GM12878 (cell line): ENCODE measurements around the gene CLIP2. TPM values are rescaled to one million over a fixed set of nuclear protein-coding genes. Genes with fewer than 3 reads are reported as not detected.
A peak's percentile ranks its signal among the peaks of the same experiment; 100 is the strongest.

ENCODE experiments used
- BCLAF1 ChIP-seq: fragments of 450-650 bp; IDR thresholded peaks from 2 replicates; pipeline ENCODE4 v1.6.1; 2017; ENCODE audit warnings: antibody characterized with exemption, mild to moderate bottlenecking, moderate library complexity
- BHLHE40 ChIP-seq, 2 experiments: fragments of 450-650 bp in 1 of 2; IDR thresholded peaks; 2 replicates each; pipeline ENCODE4 v1.6.1; 2011 to 2017; ENCODE audit warnings: low read depth in 2 of 2, borderline replicate concordance in 1 of 2, improper control_type of control experiment in 1 of 2, low read length in 1 of 2, mild to moderate bottlenecking in 1 of 2
- CBFB ChIP-seq: IDR thresholded peaks from 2 replicates; pipeline ENCODE4 v1.6.1; 2016; ENCODE audit warnings: antibody characterized with exemption, low read depth
- CEBPB ChIP-seq, 2 experiments: fragments of 150-350 bp in 1 of 2; IDR thresholded peaks; 2 replicates each; pipeline ENCODE4 v1.6.1; 2012 to 2014; ENCODE audit warnings: low read depth in 2 of 2, low read length in 2 of 2, borderline replicate concordance in 1 of 2, inconsistent platforms in 1 of 2
- CHD2 ChIP-seq: IDR thresholded peaks from 2 replicates; pipeline ENCODE4 v1.6.1; 2011; ENCODE audit warnings: low read depth, low read length, improper control_type of control experiment, borderline replicate concordance
- CHD4 ChIP-seq: fragments of 200-600 bp; sonication (generic); IDR thresholded peaks from 2 replicates; pipeline ENCODE4 v1.6.1; 2016; ENCODE audit warnings: mild to moderate bottlenecking
- ESRRA ChIP-seq: IDR thresholded peaks from 2 replicates; pipeline ENCODE4 v1.6.1; 2012; ENCODE audit warnings: mild to moderate bottlenecking, low read length, improper control_type of control experiment
- GABPA ChIP-seq: IDR thresholded peaks from 2 replicates; pipeline ENCODE4 v1.6.1; 2014; ENCODE audit warnings: antibody characterized with exemption, low read depth, mild to moderate bottlenecking, inconsistent platforms
- HDAC2 ChIP-seq: fragments of 200-600 bp; sonication (generic); IDR thresholded peaks from 2 replicates; pipeline ENCODE4 v1.6.1; 2017
- JUND ChIP-seq: IDR thresholded peaks from 2 replicates; pipeline ENCODE4 v1.6.1; 2012; ENCODE audit warnings: low read depth, mild to moderate bottlenecking, low read length, improper control_type of control experiment, moderate library complexity
- KLF5 ChIP-seq: fragments of 450-650 bp; IDR thresholded peaks from 2 replicates; pipeline ENCODE4 v1.6.1; 2014; ENCODE audit warnings: mild to moderate bottlenecking; ENCODE audit not compliant: partially characterized antibody
- MEF2B ChIP-seq: fragments of 450-650 bp; IDR thresholded peaks from 2 replicates; pipeline ENCODE4 v1.6.1; 2018; ENCODE audit warnings: mild to moderate bottlenecking, moderate library complexity; ENCODE audit not compliant: partially characterized antibody, poor library complexity, severe bottlenecking
- MTA3 ChIP-seq: IDR thresholded peaks from 2 replicates; pipeline ENCODE4 v1.6.1; 2012; ENCODE audit warnings: low read length, inconsistent platforms, borderline replicate concordance
- MXI1 ChIP-seq: fragments of 150-350 bp; IDR thresholded peaks from 2 replicates; pipeline ENCODE4 v1.6.1; 2011; ENCODE audit warnings: low read depth, mild to moderate bottlenecking, inconsistent platforms, low read length, improper control_type of control experiment
- MYB ChIP-seq: fragments of 150-350 bp; IDR thresholded peaks from 2 replicates; pipeline ENCODE4 v1.6.1; 2014; ENCODE audit warnings: mild to moderate bottlenecking, low read depth, low read length, borderline replicate concordance
- PML ChIP-seq: IDR thresholded peaks from 2 replicates; pipeline ENCODE4 v1.6.1; 2012; ENCODE audit warnings: low read length, inconsistent platforms
- STAT3 ChIP-seq: IDR thresholded peaks from 2 replicates; pipeline ENCODE4 v1.6.1; 2011; ENCODE audit warnings: low read depth, low read length, improper control_type of control experiment
- TARDBP ChIP-seq: IDR thresholded peaks from 2 replicates; pipeline ENCODE4 v1.6.1; 2016; ENCODE audit warnings: borderline replicate concordance
- YY1 ChIP-seq: IDR thresholded peaks from 2 replicates; pipeline ENCODE4 v1.6.1; 2011; ENCODE audit warnings: low read depth, mild to moderate bottlenecking, low read length
- polyA plus RNA-seq, 11 experiments: library from polyadenylated mRNA; depleted of rRNA in 4 of 11; unstranded in 6 of 11; stranded (reverse) in 5 of 11; fragments of >200 nt; fragmentation: Nextera tagmentation in 4 of 11; fragmentation: Illumina TruSeq in 1 of 11; extraction: Ambion mirVana in 4 of 11; extraction: Trizol in 1 of 11; gene quantifications; 1 replicate in 1 of 11; 2 replicates in 10 of 11; pipeline versions ENCODE4 v1.2.1 to v1.2.3, GENCODE V29; 2011 to 2016; ENCODE audit warnings: inconsistent platforms in 2 of 11, missing spikeins in 2 of 11, low read depth in 1 of 11
- total RNA-seq, 4 experiments: library from RNA; depleted of rRNA in 3 of 4; stranded (reverse); fragments of >200 nt in 3 of 4; fragmentation: Illumina TruSeq in 1 of 4; extraction: Trizol in 1 of 4; gene quantifications; 2 replicates each; pipeline versions ENCODE4 v1.2.1 to v1.2.3, GENCODE V29; 2013 to 2021
- TF ChIP-seq, protein P1 (sequence below): IDR thresholded peaks from 2 replicates; pipeline ENCODE4 v1.6.1; 2011; ENCODE audit warnings: borderline replicate concordance, low read depth, mild to moderate bottlenecking, moderate library complexity, mixed read lengths, low read length; ENCODE audit not compliant: insufficient read depth; ENCODE audit errors: extremely low read length
- TF ChIP-seq, protein P2 (sequence below): fragments of 450-650 bp; formaldehyde crosslinking; IDR thresholded peaks from 2 replicates; pipeline ENCODE4 v1.4.0; 2020; ENCODE audit warnings: mild to moderate bottlenecking, moderate library complexity
- TF ChIP-seq, protein P3 (sequence below): IDR thresholded peaks from 2 replicates; pipeline ENCODE4 v1.6.1; 2012; ENCODE audit warnings: low read length, inconsistent platforms

The CLIP2 gene
- total and polyA plus RNA-seq, 10 of the 15 experiments (the other 5 are each of a cell fraction or from before 2014, with no cell fraction given), result 0.26 to 56.3 (median 21.0) TPM

- TF ChIP-seq MTA3 (no peak), CHD2 (peak; percentile 63), BCLAF1 (no peak), CEBPB (IDR thresholded peaks at IDR 0.05; ENCODE audit: borderline replicate concordance in 1 of 2, low read depth in 2 of 2, low read length in 2 of 2) (no peak), PML (peak; percentile 59), GABPA (peak; percentile 91), MYB (peak; percentile 54; the same call in 1 of the 2 replicates), MEF2B (peak; percentile 73), KLF5 (peak; percentile 65), ESRRA (no peak), HDAC2 (no peak), CHD4 (no peak), BHLHE40 (IDR thresholded peaks at IDR 0.05; ENCODE audit: borderline replicate concordance in 1 of 2, low read depth in 2 of 2, low read length in 1 of 2) (peak in 1 of 2 experiments; percentile 62; a peak in 3 of 4 replicates), TARDBP (peak; percentile 15; the same call in 1 of the 2 replicates), STAT3 (no peak), CBFB (peak; percentile 89), YY1 (peak; percentile 98), MXI1 (peak; percentile 97), JUND (no peak)
- TF ChIP-seq, protein P1, sequence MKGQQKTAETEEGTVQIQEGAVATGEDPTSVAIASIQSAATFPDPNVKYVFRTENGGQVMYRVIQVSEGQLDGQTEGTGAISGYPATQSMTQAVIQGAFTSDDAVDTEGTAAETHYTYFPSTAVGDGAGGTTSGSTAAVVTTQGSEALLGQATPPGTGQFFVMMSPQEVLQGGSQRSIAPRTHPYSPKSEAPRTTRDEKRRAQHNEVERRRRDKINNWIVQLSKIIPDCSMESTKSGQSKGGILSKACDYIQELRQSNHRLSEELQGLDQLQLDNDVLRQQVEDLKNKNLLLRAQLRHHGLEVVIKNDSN, result no peak
- TF ChIP-seq, protein P2, sequence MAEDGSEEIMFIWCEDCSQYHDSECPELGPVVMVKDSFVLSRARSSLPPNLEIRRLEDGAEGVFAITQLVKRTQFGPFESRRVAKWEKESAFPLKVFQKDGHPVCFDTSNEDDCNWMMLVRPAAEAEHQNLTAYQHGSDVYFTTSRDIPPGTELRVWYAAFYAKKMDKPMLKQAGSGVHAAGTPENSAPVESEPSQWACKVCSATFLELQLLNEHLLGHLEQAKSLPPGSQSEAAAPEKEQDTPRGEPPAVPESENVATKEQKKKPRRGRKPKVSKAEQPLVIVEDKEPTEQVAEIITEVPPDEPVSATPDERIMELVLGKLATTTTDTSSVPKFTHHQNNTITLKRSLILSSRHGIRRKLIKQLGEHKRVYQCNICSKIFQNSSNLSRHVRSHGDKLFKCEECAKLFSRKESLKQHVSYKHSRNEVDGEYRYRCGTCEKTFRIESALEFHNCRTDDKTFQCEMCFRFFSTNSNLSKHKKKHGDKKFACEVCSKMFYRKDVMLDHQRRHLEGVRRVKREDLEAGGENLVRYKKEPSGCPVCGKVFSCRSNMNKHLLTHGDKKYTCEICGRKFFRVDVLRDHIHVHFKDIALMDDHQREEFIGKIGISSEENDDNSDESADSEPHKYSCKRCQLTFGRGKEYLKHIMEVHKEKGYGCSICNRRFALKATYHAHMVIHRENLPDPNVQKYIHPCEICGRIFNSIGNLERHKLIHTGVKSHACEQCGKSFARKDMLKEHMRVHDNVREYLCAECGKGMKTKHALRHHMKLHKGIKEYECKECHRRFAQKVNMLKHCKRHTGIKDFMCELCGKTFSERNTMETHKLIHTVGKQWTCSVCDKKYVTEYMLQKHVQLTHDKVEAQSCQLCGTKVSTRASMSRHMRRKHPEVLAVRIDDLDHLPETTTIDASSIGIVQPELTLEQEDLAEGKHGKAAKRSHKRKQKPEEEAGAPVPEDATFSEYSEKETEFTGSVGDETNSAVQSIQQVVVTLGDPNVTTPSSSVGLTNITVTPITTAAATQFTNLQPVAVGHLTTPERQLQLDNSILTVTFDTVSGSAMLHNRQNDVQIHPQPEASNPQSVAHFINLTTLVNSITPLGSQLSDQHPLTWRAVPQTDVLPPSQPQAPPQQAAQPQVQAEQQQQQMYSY (CRISPR knock-in tag), result no peak
- TF ChIP-seq, protein P3, sequence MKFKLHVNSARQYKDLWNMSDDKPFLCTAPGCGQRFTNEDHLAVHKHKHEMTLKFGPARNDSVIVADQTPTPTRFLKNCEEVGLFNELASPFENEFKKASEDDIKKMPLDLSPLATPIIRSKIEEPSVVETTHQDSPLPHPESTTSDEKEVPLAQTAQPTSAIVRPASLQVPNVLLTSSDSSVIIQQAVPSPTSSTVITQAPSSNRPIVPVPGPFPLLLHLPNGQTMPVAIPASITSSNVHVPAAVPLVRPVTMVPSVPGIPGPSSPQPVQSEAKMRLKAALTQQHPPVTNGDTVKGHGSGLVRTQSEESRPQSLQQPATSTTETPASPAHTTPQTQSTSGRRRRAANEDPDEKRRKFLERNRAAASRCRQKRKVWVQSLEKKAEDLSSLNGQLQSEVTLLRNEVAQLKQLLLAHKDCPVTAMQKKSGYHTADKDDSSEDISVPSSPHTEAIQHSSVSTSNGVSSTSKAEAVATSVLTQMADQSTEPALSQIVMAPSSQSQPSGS, result no peak
These were observed 34.9 kb upstream of the CLIP2 start, which contains the start of gene RFC2 (continued) for GRCh38 chr7:74254129-74254857.
